ENCODE measurements around the gene ARMC6.
"Not testable (repeated sequence)": the region's sequence is repeated elsewhere in the genome, so short reads cannot be mapped to it uniquely, and the experiment has no call there.

The ARMC6 gene

DNA sequence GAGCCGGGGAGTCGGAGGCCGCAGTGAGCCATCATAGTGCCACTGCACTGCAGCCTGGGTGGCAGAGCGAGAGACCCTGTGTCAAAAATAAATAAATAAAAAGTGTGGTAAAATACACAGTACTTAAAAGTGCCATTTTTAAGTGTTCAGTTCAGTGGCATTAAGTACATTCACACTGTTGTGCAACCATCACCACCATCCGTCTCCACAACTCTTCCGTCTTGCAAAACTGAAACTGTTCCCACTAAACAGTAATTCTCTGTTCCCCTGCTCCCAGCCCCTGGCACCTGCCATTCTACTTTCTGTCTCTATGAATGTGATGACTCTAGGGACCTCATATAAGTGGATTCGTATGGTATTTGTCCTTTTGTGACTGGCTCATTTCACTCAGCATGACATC lies 43.7 kb downstream of the ARMC6 start:
- DNase-seq = no peak

DNA sequence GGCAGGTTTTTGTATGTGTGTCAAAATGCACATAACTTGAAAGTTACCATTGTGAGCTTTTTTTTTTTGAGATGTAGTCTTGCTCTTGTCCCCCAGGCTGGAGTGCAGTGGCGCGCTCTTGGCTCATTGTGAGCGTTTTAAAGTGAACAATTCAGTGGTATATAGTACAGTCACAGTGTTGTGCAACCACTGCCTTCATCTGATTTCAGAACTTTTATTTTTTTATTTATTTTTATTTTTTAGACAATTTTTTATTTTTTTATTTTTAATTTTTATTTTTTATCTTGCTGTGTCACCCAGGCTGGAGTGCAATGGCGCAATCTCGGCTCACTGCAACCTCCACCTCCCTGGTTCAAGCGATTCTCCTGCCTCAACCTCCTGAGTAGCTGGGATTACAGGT lies 45.4 kb downstream of the ARMC6 start:
- DNase-seq = no peak

DNA sequence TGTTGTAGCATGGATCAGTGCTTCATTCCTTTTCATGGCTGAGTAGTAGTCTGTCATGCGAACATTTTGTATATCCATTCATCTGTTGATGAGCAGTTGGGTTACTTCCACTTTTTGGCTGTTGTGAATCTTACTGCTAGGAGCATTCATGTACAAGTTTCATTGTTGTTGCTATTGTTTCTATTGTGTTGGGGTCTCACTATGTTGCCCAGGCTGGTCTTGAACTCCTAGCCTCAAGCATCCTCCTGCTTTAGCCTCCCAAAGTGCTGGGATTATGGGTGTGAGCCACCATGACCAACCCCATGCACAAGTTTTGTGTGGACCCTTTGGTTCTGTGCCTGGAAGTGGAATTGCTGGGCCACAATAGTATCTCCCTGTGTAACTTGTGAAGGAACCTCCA lies 46.2 kb downstream of the ARMC6 start:
- DNase-seq = no peak

DNA sequence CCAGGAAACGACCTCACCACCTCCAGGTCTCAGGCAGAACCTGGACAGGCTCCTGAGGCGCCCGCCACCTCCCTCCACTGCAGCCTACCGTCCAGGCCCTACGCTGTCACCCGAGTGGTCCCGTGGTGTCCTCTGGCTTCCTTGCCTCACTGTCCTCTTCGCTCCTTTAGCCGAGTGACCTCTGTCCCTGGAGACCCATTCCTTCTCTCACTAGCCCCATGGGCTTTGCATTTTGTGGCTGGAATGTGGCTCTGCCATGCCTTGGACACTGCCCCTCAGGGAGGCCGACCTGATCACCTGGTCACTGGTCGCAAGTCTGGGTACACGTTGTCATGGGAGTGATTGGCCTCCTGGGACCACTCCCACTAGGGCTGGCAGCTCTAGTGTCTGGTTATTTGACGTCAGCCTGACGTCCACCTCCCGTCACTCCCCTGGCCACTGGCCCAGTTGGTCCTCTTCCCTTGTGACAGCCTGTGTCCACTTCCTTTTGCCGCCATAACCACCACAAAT lies 48.3 kb downstream of the ARMC6 start:
- DNase-seq = no peak

DNA sequence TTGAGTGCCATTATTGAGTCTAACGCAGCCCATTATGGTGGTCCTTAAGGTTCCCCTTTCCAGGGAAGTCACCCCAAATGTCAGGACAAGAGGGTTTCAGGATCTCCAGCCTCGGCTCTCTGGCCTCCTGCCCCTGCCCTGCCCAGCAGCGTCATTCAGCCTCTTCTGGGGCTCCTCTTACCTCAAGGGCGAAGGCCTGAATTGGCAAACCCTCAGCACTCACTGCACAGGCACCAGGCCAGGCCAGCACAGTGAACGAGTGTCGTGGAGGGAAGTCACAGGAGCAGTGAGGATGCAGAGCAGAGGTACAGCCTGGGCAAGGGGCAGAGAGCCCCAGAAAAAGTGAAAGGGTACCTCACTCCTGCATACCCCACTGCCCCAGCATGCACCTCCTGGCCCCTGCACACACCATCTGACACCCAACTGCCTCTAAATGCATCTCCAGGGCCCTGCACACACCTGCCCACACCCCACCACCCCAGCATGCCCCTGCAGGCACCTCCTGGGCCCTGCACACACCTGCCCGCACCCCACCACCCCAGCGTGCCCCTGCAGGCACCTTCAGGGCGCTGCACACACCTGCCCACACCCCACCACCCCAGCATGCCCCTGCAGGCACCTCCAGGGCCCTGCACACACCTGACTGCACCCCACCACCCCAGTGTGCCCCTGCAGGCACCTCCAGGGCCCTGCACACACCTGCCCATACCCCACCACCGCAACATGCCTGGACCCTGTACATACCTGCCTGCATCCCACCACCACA lies 50.2 kb downstream of the ARMC6 start:
- no peak for DNase-seq

DNA sequence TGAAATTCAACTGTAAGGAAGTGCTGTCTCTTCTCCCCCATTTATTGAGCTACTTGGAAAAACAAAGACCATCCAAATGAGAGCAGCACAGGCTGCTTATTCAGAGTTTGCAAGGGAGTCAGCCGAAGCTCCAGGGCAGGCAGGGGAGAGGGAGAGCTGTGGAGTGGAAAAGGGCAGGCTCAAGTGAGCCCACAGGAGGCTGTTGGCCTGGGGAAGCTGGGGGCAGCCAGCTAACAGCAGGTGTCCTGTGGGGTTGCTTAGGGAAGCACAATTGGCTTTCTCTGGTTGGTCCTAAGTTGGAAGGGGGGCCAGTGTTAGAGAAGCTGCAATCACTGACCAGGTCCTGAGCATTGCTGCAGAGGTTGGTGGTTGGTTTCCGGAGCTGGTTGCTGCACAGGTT lies 54.3 kb downstream of the ARMC6 start:
- DNase-seq = no peak

DNA sequence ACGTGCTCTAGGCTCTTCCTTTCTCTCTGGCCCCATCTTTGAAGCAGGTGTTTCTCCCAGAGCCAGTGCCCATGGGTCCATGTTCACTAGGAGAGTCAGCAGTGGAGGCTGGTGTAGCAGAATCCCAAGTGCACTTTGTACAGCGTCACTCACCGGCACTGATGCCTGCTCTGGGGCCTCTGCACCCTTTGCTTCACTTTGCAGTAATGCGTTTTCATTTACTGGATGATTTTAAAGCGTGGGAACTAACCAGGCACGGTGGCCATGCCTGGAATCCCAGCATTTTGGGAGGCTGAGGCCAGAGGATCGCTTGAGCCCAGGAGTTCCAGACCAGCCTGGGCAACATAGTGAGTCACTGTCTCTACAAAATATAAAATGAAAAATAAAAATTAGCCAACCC lies 61.1 kb downstream of the ARMC6 start:
- no peak for DNase-seq

DNA sequence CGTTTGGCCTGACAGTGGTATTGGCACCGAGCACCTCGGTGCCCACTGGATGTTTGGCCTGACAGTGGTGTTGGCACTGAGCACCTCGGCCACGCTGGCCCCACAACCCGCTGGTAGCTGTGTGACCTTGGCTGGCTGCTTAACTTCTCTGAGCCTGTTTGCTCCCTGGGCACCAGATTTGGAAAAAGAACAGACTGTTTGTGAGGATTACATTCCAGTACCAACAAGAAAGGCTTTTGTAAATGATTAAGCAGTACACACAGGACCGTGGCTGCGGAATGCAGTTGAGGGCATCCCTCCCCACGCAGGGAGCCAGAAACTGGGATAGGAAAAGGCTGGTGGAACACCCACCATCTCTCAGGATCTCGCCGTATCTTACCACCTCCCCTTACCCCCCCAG lies 62.3 kb downstream of the ARMC6 start:
- no peak for DNase-seq

DNA sequence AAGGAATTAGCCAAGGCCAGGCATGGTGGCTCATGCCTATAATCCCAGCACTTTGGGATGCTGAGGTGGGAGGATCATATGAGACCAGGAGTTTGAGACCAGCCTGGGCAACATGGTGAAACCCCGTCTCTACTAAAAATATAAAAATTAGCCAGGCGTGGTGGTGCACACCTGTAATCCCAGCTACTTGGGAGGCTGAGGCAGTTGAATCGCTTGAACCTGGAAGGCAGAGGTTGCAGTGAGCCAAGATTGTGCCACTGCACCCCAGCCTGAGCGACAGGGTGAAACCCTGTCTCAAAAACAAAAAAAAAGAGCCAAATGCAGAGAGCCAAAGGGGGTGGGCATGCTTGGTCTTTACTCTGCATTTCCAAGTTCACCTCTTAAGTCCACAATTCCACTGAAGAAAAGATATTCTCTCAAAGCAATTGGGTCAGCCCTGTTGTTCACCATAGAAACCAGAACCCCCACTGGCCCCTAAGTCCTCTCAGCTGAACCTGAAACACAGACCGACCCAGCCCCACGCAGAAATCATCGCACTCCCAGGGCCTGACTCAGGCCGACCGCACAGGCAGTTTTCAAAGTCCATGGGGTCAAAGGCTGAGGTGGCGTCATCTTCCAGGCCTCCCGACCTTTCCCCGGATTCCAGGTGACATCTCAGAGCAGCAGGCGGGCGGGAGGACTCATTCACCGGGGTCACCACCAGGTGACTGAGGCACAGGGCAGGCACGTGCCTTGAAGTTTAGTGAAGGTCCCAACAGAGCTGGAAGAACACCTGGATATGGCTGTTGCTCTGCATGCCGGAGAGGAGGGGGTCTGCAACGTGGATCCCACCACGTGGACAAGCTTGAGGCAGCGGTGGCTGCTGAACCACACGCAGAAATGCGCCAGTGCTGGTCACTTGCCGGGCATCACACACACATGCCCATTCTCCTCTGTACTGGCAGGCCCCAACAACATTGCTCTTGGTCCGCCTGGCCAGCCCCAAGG lies 63.5 kb downstream of the ARMC6 start:
- DNase-seq = no peak

DNA sequence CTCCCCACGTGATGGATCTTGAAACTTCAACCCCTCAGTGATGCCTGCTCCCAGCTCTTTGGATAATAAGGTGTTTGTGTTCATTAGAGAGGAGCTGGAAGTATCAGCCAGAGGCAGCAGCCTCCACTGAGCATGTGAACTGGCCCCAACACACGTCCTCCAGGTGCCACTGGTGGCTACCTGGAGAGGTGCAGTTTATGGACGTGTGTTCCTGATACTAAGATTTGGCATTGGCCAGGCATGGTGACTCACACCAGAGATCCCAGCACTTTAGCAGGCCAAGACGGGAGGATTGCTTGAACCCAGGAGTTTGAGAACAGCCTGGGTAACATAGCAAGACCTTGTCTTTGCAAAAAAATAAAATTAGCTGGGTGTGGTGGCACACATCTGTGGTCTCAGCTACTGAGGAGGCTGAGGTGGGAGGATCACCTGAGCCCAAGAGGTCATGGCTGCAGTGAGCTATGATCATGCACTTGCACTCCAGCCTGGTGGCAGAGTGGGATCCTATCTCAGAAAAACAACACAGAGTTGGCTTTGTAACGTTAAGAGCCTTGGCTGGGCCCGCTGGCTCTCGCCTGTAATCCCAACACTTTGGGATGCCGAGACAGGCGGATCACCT lies 64.8 kb downstream of the ARMC6 start:
- DNase-seq = no peak

DNA sequence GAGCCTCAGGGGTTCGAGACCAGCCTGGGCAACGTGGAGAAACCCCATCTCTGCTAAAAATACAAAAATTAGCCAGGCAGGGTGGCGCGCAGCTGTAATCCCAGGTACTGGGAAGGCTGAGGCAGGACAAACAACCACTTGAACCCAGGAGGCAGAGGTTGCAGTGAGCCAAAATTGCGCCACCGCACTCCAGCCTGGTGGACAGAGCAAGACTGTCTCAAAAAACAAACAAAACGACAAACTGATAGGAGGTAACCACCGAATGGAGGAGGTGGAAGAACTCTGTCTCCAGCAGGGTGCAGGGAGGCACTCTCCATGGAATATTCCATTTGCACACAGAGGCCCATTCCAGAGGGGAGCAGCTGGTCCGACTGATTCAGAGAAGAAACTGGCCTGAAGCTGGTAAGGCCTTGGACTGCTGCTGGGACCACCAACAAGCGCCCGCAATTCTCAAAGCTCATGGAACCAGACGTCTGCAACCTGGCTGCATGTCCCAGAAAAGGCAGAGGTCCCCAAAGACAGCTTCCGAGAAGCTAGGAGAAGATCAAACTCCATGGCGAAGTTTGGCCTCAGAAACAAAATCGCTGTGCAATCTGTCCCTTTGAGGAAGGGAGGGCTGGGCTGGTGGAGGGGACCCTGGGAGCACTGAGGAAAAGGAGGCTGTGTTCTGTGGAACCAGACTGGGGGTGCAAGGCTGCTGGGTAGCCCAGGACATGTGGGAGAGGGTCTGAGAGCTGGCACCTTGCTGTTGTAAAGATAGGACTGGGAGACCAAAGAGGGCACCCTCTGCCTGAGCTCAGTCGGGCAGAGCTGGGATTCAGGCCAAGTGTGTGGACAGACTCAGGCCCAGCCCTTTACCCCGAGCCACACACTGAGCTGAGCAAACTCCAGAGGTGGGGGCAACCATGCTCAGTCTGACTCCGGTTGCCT lies 65.6 kb downstream of the ARMC6 start:
- DNase-seq = no peak

DNA sequence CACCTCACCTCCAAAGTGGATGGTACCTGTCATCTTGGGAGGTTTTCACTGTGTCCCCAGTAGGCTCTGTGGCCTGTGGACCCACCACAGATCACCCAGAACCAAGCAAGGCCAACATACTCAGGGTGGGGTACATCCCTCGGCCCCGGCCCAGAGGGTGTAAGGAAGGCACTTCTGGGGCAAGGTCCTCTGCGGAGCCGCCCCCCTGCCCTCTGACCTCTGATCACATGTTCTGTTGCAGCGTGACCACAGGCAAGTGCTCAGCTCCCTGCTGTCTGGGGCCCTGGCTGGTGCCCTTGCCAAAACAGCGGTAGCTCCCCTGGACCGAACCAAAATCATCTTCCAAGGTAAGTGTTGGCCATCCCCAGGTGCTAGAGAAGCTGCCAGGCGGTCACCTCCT lies 68.1 kb downstream of the ARMC6 start:
- DNase-seq = no peak

DNA sequence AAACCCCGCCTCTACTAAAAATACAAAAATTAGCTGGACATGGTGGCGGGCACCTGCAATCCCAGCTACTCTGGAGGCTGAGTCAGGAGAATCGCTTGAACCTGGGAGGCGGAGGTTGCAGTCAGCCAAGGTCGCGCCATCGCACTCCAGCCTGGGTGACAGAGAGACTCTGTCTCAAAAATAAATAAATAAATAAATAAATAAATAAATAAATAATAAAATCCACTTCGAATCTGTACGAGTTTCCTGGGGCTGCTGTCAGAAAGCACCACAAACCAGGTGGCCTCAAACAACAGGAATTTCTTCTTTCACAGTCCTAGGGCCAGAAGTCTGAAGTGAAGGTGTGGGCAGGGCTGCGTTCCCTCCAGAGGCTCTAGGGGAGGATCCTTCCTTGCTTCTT lies 69.2 kb downstream of the ARMC6 start:
- DNase-seq = not testable (repeated sequence)

DNA sequence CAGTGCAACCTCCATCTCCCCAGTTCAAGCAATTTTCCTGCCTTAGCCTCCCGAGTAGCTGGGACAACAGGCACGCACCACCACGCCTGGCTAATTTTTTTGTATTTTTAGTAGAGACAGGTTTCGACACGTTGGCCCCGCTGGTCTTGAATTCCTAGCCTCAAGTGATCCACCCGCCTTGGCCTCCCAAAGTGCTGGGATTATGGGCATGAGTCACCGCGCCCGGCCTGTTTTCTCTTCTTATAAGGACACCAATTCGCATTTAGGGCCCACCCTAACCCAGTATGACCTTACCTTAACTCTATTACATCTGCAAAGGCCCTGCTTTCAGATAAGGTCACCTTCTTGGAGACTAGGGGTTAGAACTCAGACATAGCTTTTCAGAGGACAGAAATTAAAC lies 69.8 kb downstream of the ARMC6 start:
- DNase-seq = no peak

DNA sequence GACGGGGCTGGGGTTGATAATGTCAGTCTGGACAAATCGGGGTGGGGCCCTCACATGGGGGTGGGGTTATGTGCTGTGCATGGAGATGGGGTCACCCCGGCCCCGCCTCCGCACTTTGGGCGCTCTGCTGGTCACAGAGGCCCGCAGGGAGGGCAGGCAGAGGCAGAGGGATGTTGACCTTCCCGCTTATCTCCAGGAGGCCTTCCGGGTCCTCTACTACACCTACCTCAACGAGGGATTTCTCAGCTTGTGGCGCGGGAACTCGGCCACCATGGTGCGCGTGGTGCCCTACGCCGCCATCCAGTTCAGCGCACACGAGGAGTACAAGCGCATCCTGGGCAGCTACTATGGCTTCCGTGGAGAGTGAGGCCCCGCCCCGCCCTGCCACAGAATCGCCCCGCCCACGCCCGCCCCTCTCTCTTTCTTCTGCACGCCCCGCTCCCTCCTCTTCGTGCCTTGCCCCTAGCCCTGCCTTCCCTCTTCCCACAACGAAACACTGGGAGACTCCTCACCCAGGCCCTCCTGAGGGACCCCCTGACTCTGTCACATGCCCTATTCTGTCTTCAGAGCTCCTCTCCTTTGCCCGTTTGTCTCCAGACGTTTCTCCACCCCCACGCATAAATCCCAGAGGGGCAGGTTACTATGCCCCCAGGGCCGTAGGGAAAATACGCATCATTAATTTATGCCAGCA lies 72.1 kb downstream of the ARMC6 start:
- no peak for DNase-seq

DNA sequence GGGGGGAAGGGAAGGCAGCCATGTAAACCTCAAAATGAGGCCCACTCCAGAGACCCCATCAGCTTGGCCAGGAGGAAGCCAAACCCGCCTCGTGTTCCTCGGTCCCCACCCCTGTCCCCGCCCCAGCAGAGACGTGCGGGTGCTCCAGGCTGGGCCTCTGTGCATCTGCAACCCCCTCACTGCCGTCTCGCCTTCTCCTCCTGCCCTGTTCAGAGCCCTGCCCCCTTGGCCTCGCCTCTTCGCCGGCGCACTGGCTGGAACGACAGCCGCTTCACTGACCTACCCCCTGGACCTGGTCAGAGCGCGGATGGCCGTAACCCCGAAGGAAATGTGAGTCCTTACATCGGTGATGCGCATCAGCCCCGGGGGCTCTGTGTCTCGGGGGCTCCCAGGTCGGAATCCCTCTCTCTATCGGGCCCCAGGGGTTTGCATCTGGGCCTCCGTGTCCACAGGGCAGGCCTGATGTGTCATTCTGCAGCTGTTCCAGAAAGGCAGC lies 72.7 kb downstream of the ARMC6 start:
- no peak for DNase-seq

DNA sequence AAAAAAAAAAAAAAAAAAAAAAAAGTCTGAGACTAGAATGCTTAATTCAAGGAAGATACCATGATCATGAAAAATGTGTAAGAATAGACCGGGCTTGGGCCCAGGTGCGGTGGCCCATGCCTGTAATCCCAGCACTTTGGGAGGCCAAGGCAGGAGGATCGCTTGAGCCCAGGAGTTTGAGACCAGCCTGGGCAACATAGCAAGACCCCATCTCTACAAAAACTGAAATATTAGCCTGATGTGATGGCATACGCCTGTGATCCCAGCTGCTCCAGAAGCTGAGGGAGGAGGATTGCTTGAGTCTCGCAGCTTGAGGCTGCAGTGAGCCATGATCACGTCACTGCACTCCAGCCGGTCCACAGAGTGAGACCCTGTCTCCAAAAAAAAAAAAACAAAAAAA lies 73.5 kb downstream of the ARMC6 start:
- not testable (repeated sequence) for DNase-seq

DNA sequence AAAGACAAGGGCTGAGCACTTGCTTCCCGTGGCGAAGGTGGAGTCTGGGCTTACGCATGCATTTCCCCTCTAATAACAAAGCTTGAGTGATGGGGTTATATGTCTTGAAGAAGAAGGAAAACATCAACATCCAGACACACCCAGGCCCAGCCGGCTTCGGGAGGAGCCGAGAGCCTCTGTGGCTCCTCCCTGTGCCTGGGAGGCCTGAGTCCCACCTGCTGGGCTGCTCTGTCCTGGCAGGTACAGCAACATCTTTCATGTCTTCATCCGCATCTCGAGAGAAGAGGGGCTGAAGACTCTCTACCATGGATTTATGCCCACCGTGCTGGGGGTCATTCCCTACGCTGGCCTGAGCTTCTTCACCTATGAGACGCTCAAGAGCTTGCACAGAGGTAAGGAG lies 74.3 kb downstream of the ARMC6 start:
- DNase-seq = no peak

Data from NCI-H446 (cell line).